Gastrocnemius medialis (tissue), 4 donors: ENCODE data around the gene MGAT5.

Source experiments
- CTCF ChIP-seq, 5 experiments: fragments of 450-650 bp in 3 of 5; fragments of 200-600 bp in 2 of 5; sonication (generic) in 2 of 5; IDR thresholded peaks in 4 of 5; conservative IDR thresholded peaks in 1 of 5; 1 replicate in 4 of 5; 2 replicates in 1 of 5; pipeline ENCODE4 v1.5.1; 2016 to 2019; ENCODE audit warnings: antibody characterized with exemption in 5 of 5, mild to moderate bottlenecking in 3 of 5, moderate library complexity in 3 of 5
- POLR2A ChIP-seq, 2 donors: fragments of 450-650 bp; IDR thresholded peaks; one replicate each; pipeline ENCODE4 v1.6.1; 2017; ENCODE audit warnings: antibody characterized with exemption in 2 of 2, mild to moderate bottlenecking in 2 of 2, moderate library complexity in 2 of 2

DNA sequence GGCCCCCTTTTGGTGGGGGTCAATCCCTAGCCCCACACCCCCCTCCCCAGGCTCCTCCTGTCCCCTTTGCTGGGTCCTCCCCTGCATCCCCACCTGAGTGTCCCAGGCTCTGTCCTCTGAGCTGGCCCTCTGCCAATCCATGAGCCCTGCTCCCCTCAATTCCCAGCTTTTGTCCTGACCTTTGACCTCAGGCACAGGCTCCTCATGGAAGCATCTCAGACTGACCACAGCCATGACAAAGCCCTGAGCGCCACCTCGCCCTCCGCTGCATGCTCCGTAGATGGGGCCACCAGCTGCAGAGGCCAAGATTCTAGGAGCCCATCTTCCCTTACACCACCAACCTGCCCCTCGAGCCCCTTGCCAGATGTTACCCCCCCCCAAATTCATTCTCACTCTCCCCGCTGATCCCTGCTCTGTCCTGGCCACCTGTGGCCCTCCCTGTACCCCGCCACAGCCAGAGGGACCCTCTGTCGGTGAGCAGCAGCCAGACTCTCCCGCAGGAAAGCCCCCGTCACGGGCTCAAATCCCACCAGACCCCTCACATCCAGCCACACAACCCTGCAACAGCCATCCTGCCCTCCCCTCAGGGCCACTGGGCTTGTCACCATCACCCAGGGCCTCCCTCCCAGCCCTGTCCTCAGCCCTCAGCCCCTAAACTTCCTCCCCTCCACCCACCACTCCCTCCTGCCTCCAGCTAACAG is 206.0 kb downstream of the MGAT5 start:
- no peak for TF ChIP-seq CTCF (IDR thresholded peaks at IDR 0.05 in 4 of 5, conservative IDR thresholded peaks at IDR 0.05 in 1 of 5)
- TF ChIP-seq POLR2A (IDR thresholded peaks at IDR 0.05), result no peak
